Measurements from ENCODE around the gene GPR61. TPM values are rescaled to one million over a fixed set of nuclear protein-coding genes. Genes with fewer than 3 reads are reported as not detected.

The GPR61 gene
- polyA plus RNA-seq, 2 donors, result 0.06 TPM; not detected in 1

GRCh38 chr1:109586055-109586454 lies 46.4 kb downstream of the GPR61 start:
- whole genome bisulfite sequencing, 2 donors, result 88 to 92% methylated on average over 3 of the region's 3 CpGs
- H3K27ac ChIP-seq (ENCODE audit: low read depth in 2 of 2, low read length in 1 of 2), result no peak overlapping the region
- no peaks in the 10 kb centered on the region for H3K27me3 ChIP-seq (ENCODE audit: control insufficient read depth in 1 of 2, insufficient read depth in 2 of 2, low read length in 2 of 2)
- no peak overlapping the region for H3K4me3 ChIP-seq (ENCODE audit: low read depth in 1 of 2, low read length in 2 of 2)
- no peaks in the 10 kb centered on the region for H3K9me3 ChIP-seq (ENCODE audit: control insufficient read depth in 2 of 2, insufficient read depth in 1 of 2, low read depth in 1 of 2, low read length in 1 of 2)
- no peaks in the 10 kb centered on the region for H3K4me1 ChIP-seq (ENCODE audit: control insufficient read depth in 2 of 2, insufficient read depth in 2 of 2, low read length in 1 of 2)
- peaks cover 2 to 3% of the 10 kb centered on the region in 2 donors for H3K36me3 ChIP-seq (ENCODE audit: control insufficient read depth in 2 of 2, insufficient read depth in 2 of 2, low read length in 1 of 2)

- peaks cover 0 to 2% of the 10 kb centered on the region in 2 donors for H3K36me3 ChIP-seq (ENCODE audit: control insufficient read depth in 2 of 2, insufficient read depth in 2 of 2, low read length in 1 of 2)
- H3K9me3 ChIP-seq (ENCODE audit: control insufficient read depth in 2 of 2, insufficient read depth in 1 of 2, low read depth in 1 of 2, low read length in 1 of 2), result no peaks in the 10 kb centered on the region
- no peaks in the 10 kb centered on the region for H3K4me1 ChIP-seq (ENCODE audit: control insufficient read depth in 2 of 2, insufficient read depth in 2 of 2, low read length in 1 of 2)
- no peaks in the 10 kb centered on the region for H3K27me3 ChIP-seq (ENCODE audit: control insufficient read depth in 1 of 2, insufficient read depth in 2 of 2, low read length in 2 of 2)
- no peak overlapping the region for H3K4me3 ChIP-seq (ENCODE audit: low read depth in 1 of 2, low read length in 2 of 2)
- H3K27ac ChIP-seq (ENCODE audit: low read depth in 2 of 2, low read length in 1 of 2), result no peak overlapping the region
- WGBS, 2 donors, result 64 to 87% methylated on average over 3 of the region's 3 CpGs
Observed at GRCh38 chr1:109589177-109589576, 49.5 kb downstream of the GPR61 start.

GRCh38 chr1:109589679-109590078 lies 50.0 kb downstream of the GPR61 start:
- peaks cover 0 to 2% of the 10 kb centered on the region in 2 donors for H3K36me3 ChIP-seq (ENCODE audit: control insufficient read depth in 2 of 2, insufficient read depth in 2 of 2, low read length in 1 of 2)

GRCh38 chr1:109592916-109593315 lies 53.2 kb downstream of the GPR61 start:
- Histone ChIP-seq H3K36me3 (ENCODE audit: control insufficient read depth in 2 of 2, insufficient read depth in 2 of 2, low read length in 1 of 2) (no peaks in the 10 kb centered on the region), H3K27ac (ENCODE audit: low read depth in 2 of 2, low read length in 1 of 2) (no peak overlapping the region), H3K4me3 (ENCODE audit: low read depth in 1 of 2, low read length in 2 of 2) (no peak overlapping the region), H3K27me3 (ENCODE audit: control insufficient read depth in 1 of 2, insufficient read depth in 2 of 2, low read length in 2 of 2) (no peaks in the 10 kb centered on the region), H3K9me3 (ENCODE audit: control insufficient read depth in 2 of 2, insufficient read depth in 1 of 2, low read depth in 1 of 2, low read length in 1 of 2) (no peaks in the 10 kb centered on the region), H3K4me1 (ENCODE audit: control insufficient read depth in 2 of 2, insufficient read depth in 2 of 2, low read length in 1 of 2) (no peaks in the 10 kb centered on the region)

More at GRCh38 chr1:109589679-109590078, 50.0 kb downstream of the GPR61 start:
- H3K27me3 ChIP-seq (ENCODE audit: control insufficient read depth in 1 of 2, insufficient read depth in 2 of 2, low read length in 2 of 2), result no peaks in the 10 kb centered on the region
- no peaks in the 10 kb centered on the region for H3K4me1 ChIP-seq (ENCODE audit: control insufficient read depth in 2 of 2, insufficient read depth in 2 of 2, low read length in 1 of 2)
- no peak overlapping the region for H3K4me3 ChIP-seq (ENCODE audit: low read depth in 1 of 2, low read length in 2 of 2)
- no peak overlapping the region for H3K27ac ChIP-seq (ENCODE audit: low read depth in 2 of 2, low read length in 1 of 2)
- no peaks in the 10 kb centered on the region for H3K9me3 ChIP-seq (ENCODE audit: control insufficient read depth in 2 of 2, insufficient read depth in 1 of 2, low read depth in 1 of 2, low read length in 1 of 2)

GRCh38 chr1:109595531-109595930 lies 55.9 kb downstream of the GPR61 start:
- Histone ChIP-seq H3K4me3 (ENCODE audit: low read depth in 1 of 2, low read length in 2 of 2) (no peak overlapping the region), H3K9me3 (ENCODE audit: control insufficient read depth in 2 of 2, insufficient read depth in 1 of 2, low read depth in 1 of 2, low read length in 1 of 2) (no peaks in the 10 kb centered on the region), H3K27ac (ENCODE audit: low read depth in 2 of 2, low read length in 1 of 2) (no peak overlapping the region), H3K27me3 (ENCODE audit: control insufficient read depth in 1 of 2, insufficient read depth in 2 of 2, low read length in 2 of 2) (no peaks in the 10 kb centered on the region), H3K4me1 (ENCODE audit: control insufficient read depth in 2 of 2, insufficient read depth in 2 of 2, low read length in 1 of 2) (no peaks in the 10 kb centered on the region), H3K36me3 (ENCODE audit: control insufficient read depth in 2 of 2, insufficient read depth in 2 of 2, low read length in 1 of 2) (no peaks in the 10 kb centered on the region)
- 88 to 93% methylated on average over 2 of the region's 2 CpGs for WGBS, 2 donors

Other genes starting within 250 kb of the GPR61 start
- gene MYBPHL, start 232.9 kb upstream of the GPR61 start, polyA plus RNA-seq, result under 1 TPM; 0.08 to 0.14 TPM
- 10 to 100 TPM; 25.3 to 34.9 TPM for gene SORT1, start 142.0 kb upstream of the GPR61 start, polyA plus RNA-seq
- 10 to 100 TPM; 19.5 to 63.6 TPM for gene PSMA5, start 113.4 kb upstream of the GPR61 start, polyA plus RNA-seq
- gene SYPL2, start 73.3 kb upstream of the GPR61 start, polyA plus RNA-seq, result under 1 TPM; 0.16 to 0.38 TPM
- gene ATXN7L2, start 56.0 kb upstream of the GPR61 start, polyA plus RNA-seq, result 1 to 10 TPM; 3.6 to 6.4 TPM
- gene CYB561D1, start 45.8 kb upstream of the GPR61 start, polyA plus RNA-seq, result 1 to 10 TPM; 3.7 to 4.8 TPM
- 1 to 10 TPM in 1 of 2 donors, under 1 TPM in 1; 0.71 to 1.6 TPM for gene AMIGO1, start 30.1 kb upstream of the GPR61 start, polyA plus RNA-seq
- gene GNAI3, start 8.7 kb downstream of the GPR61 start, polyA plus RNA-seq, result 1 to 10 TPM; 3.5 to 6.8 TPM
- not detected for gene GNAT2, start 79.7 kb downstream of the GPR61 start, polyA plus RNA-seq
- gene AMPD2, start 80.0 kb downstream of the GPR61 start, polyA plus RNA-seq, result 10 to 100 TPM; 15.7 to 16.3 TPM
- 10 to 100 TPM; 22.9 to 26.4 TPM for gene GSTM4, start 116.2 kb downstream of the GPR61 start, polyA plus RNA-seq
- 100 to 1,000 TPM in 1 of 2 donors, 10 to 100 TPM in 1; 52.0 to 130 TPM for gene GSTM2, start 128.2 kb downstream of the GPR61 start, polyA plus RNA-seq
- gene GSTM1, start 147.9 kb downstream of the GPR61 start, polyA plus RNA-seq, result 100 to 1,000 TPM; 125 to 132 TPM
- 1 to 10 TPM; 1.6 to 2.2 TPM for gene GSTM5, start 172.4 kb downstream of the GPR61 start, polyA plus RNA-seq
- gene GSTM3, start 201.2 kb downstream of the GPR61 start, polyA plus RNA-seq, result 100 to 1,000 TPM in 1 of 2 donors, 10 to 100 TPM in 1; 77.5 to 106 TPM
- gene EPS8L3, start 224.1 kb downstream of the GPR61 start, polyA plus RNA-seq, result under 1 TPM; 0.10 to 0.28 TPM

All from esophagus (tissue), 2 donors.